ENCODE measurements around the gene ZNF445. TPM values are rescaled to one million over a fixed set of nuclear protein-coding genes. Genes with fewer than 3 reads are reported as not detected.

Gene ZNF445
- total and polyA plus RNA-seq, 4 donors, result 2.1 to 8.7 (median 4.9) TPM

GRCh38 chr3:44482721-44483120 is 5.3 kb upstream of the ZNF445 start:
- Histone ChIP-seq H3K27ac (ENCODE audit: low read depth in 1 of 2, low read length in 2 of 2) (no peak overlapping the region), H3K9ac (ENCODE audit: low read depth in 1 of 2, low read length in 2 of 2) (no peak overlapping the region), H3K36me3 (ENCODE audit: control insufficient read depth in 4 of 4, insufficient read depth in 3 of 4, low read depth in 1 of 4, low read length in 3 of 4) (no peaks in the 10 kb centered on the region), H3K4me3 (ENCODE audit: low read depth in 1 of 3, low read length in 3 of 3) (no peak overlapping the region), H3K9me3 (ENCODE audit: control insufficient read depth in 4 of 4, low read length in 3 of 4) (peaks cover 0 to 5% (median 0%) of the 10 kb centered on the region in 4 donors), H3K27me3 (ENCODE audit: control insufficient read depth in 4 of 4, insufficient read depth in 4 of 4, low read length in 3 of 4) (no peaks in the 10 kb centered on the region), H3K4me1 (ENCODE audit: control insufficient read depth in 4 of 4, insufficient read depth in 4 of 4, low read length in 3 of 4) (peaks cover 0 to 3% (median 1%) of the 10 kb centered on the region in 4 donors)
- TF ChIP-seq SP1 (IDR thresholded peaks at IDR 0.05) (no peak), GABPA (IDR thresholded peaks at IDR 0.05 in 1 of 2, conservative IDR thresholded peaks at IDR 0.05 in 1 of 2) (no peak), RXRA (IDR thresholded peaks at IDR 0.05) (no peak), ATF3 (IDR thresholded peaks at IDR 0.05) (no peak), CTCF (IDR thresholded peaks at IDR 0.05; ENCODE audit: low read depth, low read length, missing input control) (no peak), RAD21 (IDR thresholded peaks at IDR 0.05) (no peak), JUND (IDR thresholded peaks at IDR 0.05) (no peak), FOXA2 (IDR thresholded peaks at IDR 0.05) (no peak), EGR1 (IDR thresholded peaks at IDR 0.05; ENCODE audit: low read depth in 2 of 2) (no peak), FOXA1 (IDR thresholded peaks at IDR 0.05) (no peak), NR2F2 (IDR thresholded peaks at IDR 0.05) (no peak)
- TF ChIP-seq, protein P1, sequence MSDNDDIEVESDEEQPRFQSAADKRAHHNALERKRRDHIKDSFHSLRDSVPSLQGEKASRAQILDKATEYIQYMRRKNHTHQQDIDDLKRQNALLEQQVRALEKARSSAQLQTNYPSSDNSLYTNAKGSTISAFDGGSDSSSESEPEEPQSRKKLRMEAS (IDR thresholded peaks at IDR 0.05), result no peak
- TF ChIP-seq, protein P2, sequence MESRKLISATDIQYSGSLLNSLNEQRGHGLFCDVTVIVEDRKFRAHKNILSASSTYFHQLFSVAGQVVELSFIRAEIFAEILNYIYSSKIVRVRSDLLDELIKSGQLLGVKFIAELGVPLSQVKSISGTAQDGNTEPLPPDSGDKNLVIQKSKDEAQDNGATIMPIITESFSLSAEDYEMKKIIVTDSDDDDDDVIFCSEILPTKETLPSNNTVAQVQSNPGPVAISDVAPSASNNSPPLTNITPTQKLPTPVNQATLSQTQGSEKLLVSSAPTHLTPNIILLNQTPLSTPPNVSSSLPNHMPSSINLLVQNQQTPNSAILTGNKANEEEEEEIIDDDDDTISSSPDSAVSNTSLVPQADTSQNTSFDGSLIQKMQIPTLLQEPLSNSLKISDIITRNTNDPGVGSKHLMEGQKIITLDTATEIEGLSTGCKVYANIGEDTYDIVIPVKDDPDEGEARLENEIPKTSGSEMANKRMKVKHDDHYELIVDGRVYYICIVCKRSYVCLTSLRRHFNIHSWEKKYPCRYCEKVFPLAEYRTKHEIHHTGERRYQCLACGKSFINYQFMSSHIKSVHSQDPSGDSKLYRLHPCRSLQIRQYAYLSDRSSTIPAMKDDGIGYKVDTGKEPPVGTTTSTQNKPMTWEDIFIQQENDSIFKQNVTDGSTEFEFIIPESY (IDR thresholded peaks at IDR 0.05), result no peak
- 74% methylated on average over 1 of the region's 1 CpG for WGBS
- no peak for DNase-seq (ENCODE audit: low spot score)

GRCh38 chr3:44478606-44479094 is 1.2 kb upstream of the ZNF445 start:
- WGBS, result 78% methylated on average over 2 of the region's 2 CpGs
- DNase-seq (ENCODE audit: low spot score), result no peak
- TF ChIP-seq GABPA (IDR thresholded peaks at IDR 0.05 in 1 of 2, conservative IDR thresholded peaks at IDR 0.05 in 1 of 2) (no peak), RXRA (IDR thresholded peaks at IDR 0.05) (no peak), FOXA2 (IDR thresholded peaks at IDR 0.05) (no peak)
- Histone ChIP-seq H3K9ac (ENCODE audit: low read depth in 1 of 2, low read length in 2 of 2) (no peak overlapping the region), H3K27me3 (ENCODE audit: control insufficient read depth in 4 of 4, insufficient read depth in 4 of 4, low read length in 3 of 4) (no peaks in the 10 kb centered on the region), H3K36me3 (ENCODE audit: control insufficient read depth in 4 of 4, insufficient read depth in 3 of 4, low read depth in 1 of 4, low read length in 3 of 4) (no peaks in the 10 kb centered on the region), H3K9me3 (ENCODE audit: control insufficient read depth in 4 of 4, low read length in 3 of 4) (no peaks in the 10 kb centered on the region), H3K4me1 (ENCODE audit: control insufficient read depth in 4 of 4, insufficient read depth in 4 of 4, low read length in 3 of 4) (peaks cover 0 to 16% (median 13%) of the 10 kb centered on the region in 4 donors), H3K4me3 (ENCODE audit: low read depth in 1 of 3, low read length in 3 of 3) (no peak overlapping the region), H3K27ac (ENCODE audit: low read depth in 1 of 2, low read length in 2 of 2) (no peak overlapping the region)

DNA sequence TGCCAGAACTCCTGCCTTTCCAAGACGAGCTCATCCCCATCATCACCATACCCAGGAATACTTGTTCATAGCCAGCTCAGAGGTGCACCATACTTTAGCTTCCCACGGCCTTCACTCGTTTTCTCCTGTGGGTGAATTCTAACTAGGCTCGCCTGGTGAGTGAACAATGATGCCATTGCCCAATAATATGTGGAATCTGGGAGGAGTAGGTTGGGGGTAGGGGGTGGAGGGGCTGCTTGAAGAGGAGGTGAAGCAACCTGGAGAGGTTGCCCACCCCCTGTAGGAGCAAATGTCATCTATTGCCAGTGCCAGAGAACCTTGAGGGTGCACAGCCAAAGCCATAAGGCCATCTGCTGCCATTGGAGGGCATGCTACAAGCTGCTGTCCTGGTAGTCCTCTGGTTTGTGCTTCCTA is 592 bp upstream of the ZNF445 start:
- Histone ChIP-seq H3K9me3 (ENCODE audit: control insufficient read depth in 4 of 4, low read length in 3 of 4) (no peaks in the 10 kb centered on the region), H3K36me3 (ENCODE audit: control insufficient read depth in 4 of 4, insufficient read depth in 3 of 4, low read depth in 1 of 4, low read length in 3 of 4) (no peaks in the 10 kb centered on the region), H3K9ac (ENCODE audit: low read depth in 1 of 2, low read length in 2 of 2) (peak overlapping the region in 1 of 2 donors; percentile 12), H3K4me1 (ENCODE audit: control insufficient read depth in 4 of 4, insufficient read depth in 4 of 4, low read length in 3 of 4) (peaks cover 0 to 16% (median 13%) of the 10 kb centered on the region in 4 donors), H3K4me3 (ENCODE audit: low read depth in 1 of 3, low read length in 3 of 3) (peak overlapping the region; percentile 68 to 87 (median 69)), H3K27me3 (ENCODE audit: control insufficient read depth in 4 of 4, insufficient read depth in 4 of 4, low read length in 3 of 4) (no peaks in the 10 kb centered on the region), H3K27ac (ENCODE audit: low read depth in 1 of 2, low read length in 2 of 2) (no peak overlapping the region)
- no peak for DNase-seq (ENCODE audit: low spot score)
- WGBS, result 70% methylated on average over 4 of the region's 4 CpGs
- TF ChIP-seq JUND (IDR thresholded peaks at IDR 0.05) (no peak), REST (IDR thresholded peaks at IDR 0.05) (no peak), ATF3 (IDR thresholded peaks at IDR 0.05) (no peak), GABPA (IDR thresholded peaks at IDR 0.05 in 1 of 2, conservative IDR thresholded peaks at IDR 0.05 in 1 of 2) (no peak), NR2F2 (IDR thresholded peaks at IDR 0.05) (no peak), EGR1 (IDR thresholded peaks at IDR 0.05; ENCODE audit: low read depth in 2 of 2) (no peak), HNF4A (conservative IDR thresholded peaks at IDR 0.05) (no peak), HNF4G (IDR thresholded peaks at IDR 0.05) (no peak)
- TF ChIP-seq, protein P2 (IDR thresholded peaks at IDR 0.05), result no peak
- TF ChIP-seq, protein P1 (IDR thresholded peaks at IDR 0.05), result no peak
